NB4 (cell line): ENCODE measurements around the gene LAG3.

Experiments used
- MYC ChIP-seq: IDR thresholded peaks from 2 replicates; pipeline ENCODE4 v1.6.1; 2011; ENCODE audit warnings: low read depth, low read length
- POLR2A ChIP-seq: IDR thresholded peaks from 2 replicates; pipeline ENCODE4 v1.6.1; 2011; ENCODE audit warnings: mild to moderate bottlenecking; ENCODE audit not compliant: insufficient read length; ENCODE audit errors: extremely low read depth
- TF ChIP-seq, protein P1 (sequence below): IDR thresholded peaks from one replicate; pipeline ENCODE4 v1.5.1; 2012; ENCODE audit warnings: low read depth, low read length
- TF ChIP-seq, protein P2 (sequence below): IDR thresholded peaks from 2 replicates; pipeline ENCODE4 v1.6.1; 2011; ENCODE audit warnings: low read depth, low read length

DNA sequence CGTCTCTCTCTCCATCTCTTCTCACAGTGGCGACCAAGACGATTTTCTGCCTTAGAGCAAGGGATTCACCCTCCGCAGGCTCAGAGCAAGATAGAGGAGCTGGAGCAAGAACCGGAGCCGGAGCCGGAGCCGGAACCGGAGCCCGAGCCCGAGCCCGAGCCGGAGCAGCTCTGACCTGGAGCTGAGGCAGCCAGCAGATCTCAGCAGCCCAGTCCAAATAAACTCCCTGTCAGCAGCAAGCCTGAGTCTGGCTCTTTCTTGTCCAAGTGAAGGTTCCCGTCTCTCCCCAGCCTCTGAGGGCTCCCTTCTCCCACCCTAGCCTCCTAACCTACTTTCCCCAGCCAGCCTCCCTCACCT, 5.9 kb downstream of the LAG3 start:
- TF ChIP-seq POLR2A (no peak), MYC (no peak)
- TF ChIP-seq, protein P1, sequence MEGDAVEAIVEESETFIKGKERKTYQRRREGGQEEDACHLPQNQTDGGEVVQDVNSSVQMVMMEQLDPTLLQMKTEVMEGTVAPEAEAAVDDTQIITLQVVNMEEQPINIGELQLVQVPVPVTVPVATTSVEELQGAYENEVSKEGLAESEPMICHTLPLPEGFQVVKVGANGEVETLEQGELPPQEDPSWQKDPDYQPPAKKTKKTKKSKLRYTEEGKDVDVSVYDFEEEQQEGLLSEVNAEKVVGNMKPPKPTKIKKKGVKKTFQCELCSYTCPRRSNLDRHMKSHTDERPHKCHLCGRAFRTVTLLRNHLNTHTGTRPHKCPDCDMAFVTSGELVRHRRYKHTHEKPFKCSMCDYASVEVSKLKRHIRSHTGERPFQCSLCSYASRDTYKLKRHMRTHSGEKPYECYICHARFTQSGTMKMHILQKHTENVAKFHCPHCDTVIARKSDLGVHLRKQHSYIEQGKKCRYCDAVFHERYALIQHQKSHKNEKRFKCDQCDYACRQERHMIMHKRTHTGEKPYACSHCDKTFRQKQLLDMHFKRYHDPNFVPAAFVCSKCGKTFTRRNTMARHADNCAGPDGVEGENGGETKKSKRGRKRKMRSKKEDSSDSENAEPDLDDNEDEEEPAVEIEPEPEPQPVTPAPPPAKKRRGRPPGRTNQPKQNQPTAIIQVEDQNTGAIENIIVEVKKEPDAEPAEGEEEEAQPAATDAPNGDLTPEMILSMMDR = no peak
- TF ChIP-seq, protein P2, sequence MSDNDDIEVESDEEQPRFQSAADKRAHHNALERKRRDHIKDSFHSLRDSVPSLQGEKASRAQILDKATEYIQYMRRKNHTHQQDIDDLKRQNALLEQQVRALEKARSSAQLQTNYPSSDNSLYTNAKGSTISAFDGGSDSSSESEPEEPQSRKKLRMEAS = no peak
